Smooth muscle cell (in vitro differentiated cells): Measurements from ENCODE around the gene SORD. TPM values are rescaled to one million over a fixed set of nuclear protein-coding genes. Genes with fewer than 3 reads are reported as not detected.
"Not testable (repeated sequence)": the region's sequence is repeated elsewhere in the genome, so short reads cannot be mapped to it uniquely, and the experiment has no call there.

Experiments
- DNase-seq: peaks from one replicate; lab custom pipeline; 2025; ENCODE audit not compliant: unreplicated experiment; lab: John Stamatoyannopoulos, UW
- H2AFZ ChIP-seq: fragments of 200-600 bp; sonication (generic); 2 replicates; pipeline ENCODE4 v1.6.0; 2016; ENCODE audit warnings: antibody characterized with exemption, low read depth, mild to moderate bottlenecking
- H3F3A ChIP-seq: fragments of 200-600 bp; sonication (generic); 2 replicates; pipeline ENCODE4 v1.6.0; 2017; ENCODE audit warnings: antibody characterized with exemption, low read depth
- H3K27ac ChIP-seq: fragments of 200-600 bp; sonication (generic); 2 replicates; pipeline ENCODE4 v1.5.1; 2016; ENCODE audit warnings: low read depth, mild to moderate bottlenecking
- H3K27me3 ChIP-seq: fragments of 200-600 bp; sonication (generic); 2 replicates; pipeline ENCODE4 v1.6.1; 2016; ENCODE audit warnings: low read depth, mild to moderate bottlenecking
- H3K36me3 ChIP-seq: fragments of 200-600 bp; sonication (generic); 2 replicates; pipeline ENCODE4 v1.5.1; 2016; ENCODE audit warnings: low read depth
- H3K4me1 ChIP-seq: fragments of 200-600 bp; sonication (generic); 2 replicates; pipeline ENCODE4 v1.5.1; 2016; ENCODE audit warnings: low read depth
- H3K4me2 ChIP-seq: fragments of 200-600 bp; sonication (generic); 2 replicates; pipeline ENCODE4 v1.6.0; 2016; ENCODE audit warnings: mild to moderate bottlenecking
- H3K4me3 ChIP-seq: fragments of 200-600 bp; sonication (generic); 2 replicates; pipeline ENCODE4 v1.5.1; 2016; ENCODE audit warnings: mild to moderate bottlenecking
- H3K79me2 ChIP-seq: fragments of 200-600 bp; sonication (generic); 2 replicates; pipeline ENCODE4 v1.6.0; 2016; ENCODE audit warnings: low read depth, mild to moderate bottlenecking
- H3K9ac ChIP-seq: fragments of 200-600 bp; sonication (generic); 2 replicates; pipeline ENCODE4 v1.6.0; 2016; ENCODE audit warnings: low read depth
- H3K9me3 ChIP-seq: fragments of 200-600 bp; sonication (generic); replicated peaks from 2 replicates; pipeline ENCODE4 v1.5.1; 2016; ENCODE audit warnings: low read depth
- H4K20me1 ChIP-seq: fragments of 200-600 bp; sonication (generic); 2 replicates; pipeline ENCODE4 v1.6.0; 2016; ENCODE audit warnings: low read depth
- CTCF ChIP-seq: fragments of 200-600 bp; sonication (generic); IDR thresholded peaks from 2 replicates; pipeline ENCODE4 v1.5.1; 2017; ENCODE audit warnings: borderline replicate concordance, mild to moderate bottlenecking, antibody characterized with exemption; ENCODE audit not compliant: insufficient read depth, poor library complexity, severe bottlenecking
- WGBS: methylation state at CpG from one replicate; pipeline ENCODE4 v1.1.7; 2016; ENCODE audit warnings: low lambda C conversion rate; 5-methylcytosine and 5-hydroxymethylcytosine counted together
- polyA plus RNA-seq: library from polyadenylated mRNA; unstranded; fragments of >200 nt; fragmentation: Nextera tagmentation; extraction: Ambion mirVana; gene quantifications from 2 replicates; pipeline ENCODE4 v1.2.1, GENCODE V29; 2016
- total RNA-seq: library from RNA; depleted of rRNA; stranded (reverse); fragments of >200 nt; gene quantifications from 2 replicates; pipeline ENCODE4 v1.2.3, GENCODE V29; 2014

Gene SORD
- total and polyA plus RNA-seq, 2 experiments from 2014 or later = 22.1 to 26.8 TPM

DNA sequence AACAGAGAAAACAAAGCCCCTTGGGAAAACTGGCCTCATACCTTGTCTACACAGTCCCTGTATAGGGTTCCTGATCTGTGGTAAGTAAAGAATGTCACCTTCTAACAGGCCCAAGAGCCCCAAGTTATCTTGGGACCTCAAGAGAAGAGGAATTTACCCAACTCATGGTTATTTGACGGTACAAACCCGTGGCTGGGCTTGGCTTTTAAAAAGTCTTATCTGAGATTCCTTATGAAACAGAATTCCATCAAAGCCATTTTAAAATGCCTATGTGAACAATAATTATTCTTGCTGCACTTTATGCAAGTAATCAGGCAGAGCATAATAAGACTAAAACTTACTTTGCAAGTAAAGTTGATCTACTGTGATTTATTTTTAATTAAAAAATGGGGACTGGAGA, 13.9 kb upstream of the SORD start:
- no peaks in the 10 kb centered on the region for H3F3A ChIP-seq
- DNase-seq = no peak
- H4K20me1 ChIP-seq = no peaks in the 10 kb centered on the region
- no peak for TF ChIP-seq CTCF
- H3K9ac ChIP-seq = no peak overlapping the region
- no peaks in the 10 kb centered on the region for H3K4me1 ChIP-seq
- no peak overlapping the region for H2AFZ ChIP-seq
- H3K36me3 ChIP-seq = no peaks in the 10 kb centered on the region
- no peaks in the 10 kb centered on the region for H3K9me3 ChIP-seq
- 81% methylated on average over 2 of the region's 2 CpGs for WGBS
- no peaks in the 10 kb centered on the region for H3K27me3 ChIP-seq
- no peak overlapping the region for H3K4me2 ChIP-seq
- H3K4me3 ChIP-seq = no peak overlapping the region
- H3K79me2 ChIP-seq = no peaks in the 10 kb centered on the region
- no peak overlapping the region for H3K27ac ChIP-seq

GRCh38 chr15:45015114-45015513, 7.9 kb upstream of the SORD start:
- H3K27me3 ChIP-seq, H3K4me3 ChIP-seq, H3K4me1 ChIP-seq, H3K36me3 ChIP-seq, H3K9ac ChIP-seq, H3F3A ChIP-seq, H3K9me3 ChIP-seq, H2AFZ ChIP-seq, H3K4me2 ChIP-seq, H4K20me1 ChIP-seq, H3K27ac ChIP-seq, H3K79me2 ChIP-seq, DNase-seq: not testable (repeated sequence)
- WGBS = 85% methylated on average over 1 of the region's 1 CpG

GRCh38 chr15:45020222-45020900, 2.6 kb upstream of the SORD start:
- not testable (repeated sequence) for DNase-seq, H3K9ac ChIP-seq, H4K20me1 ChIP-seq, H3K9me3 ChIP-seq, H3K36me3 ChIP-seq, H3K4me3 ChIP-seq, H3F3A ChIP-seq, H3K79me2 ChIP-seq, H3K4me2 ChIP-seq, H3K27ac ChIP-seq, H3K27me3 ChIP-seq, H2AFZ ChIP-seq, H3K4me1 ChIP-seq
- WGBS = 91% methylated on average over 9 of the region's 9 CpGs

DNA sequence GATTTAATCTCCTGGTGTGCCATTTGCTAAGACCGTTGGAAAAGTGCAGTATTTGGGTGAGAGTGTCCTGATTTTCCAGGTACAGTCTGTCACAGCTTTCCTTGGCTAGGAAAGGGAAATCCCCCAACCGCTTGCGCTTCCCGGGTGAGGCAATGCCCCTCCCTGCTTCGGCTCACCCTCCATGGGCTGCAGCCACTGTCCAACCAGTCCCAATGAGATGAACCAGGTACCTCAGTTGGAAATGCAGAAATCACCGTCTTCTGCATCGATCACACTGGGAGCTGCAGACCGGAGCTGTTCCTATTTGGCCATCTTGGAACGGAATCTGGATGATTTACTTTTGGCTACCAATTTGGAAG, 2.1 kb upstream of the SORD start:
- not testable (repeated sequence) for H2AFZ ChIP-seq, H3K4me2 ChIP-seq, H3K27me3 ChIP-seq, H3K9me3 ChIP-seq, H4K20me1 ChIP-seq, H3K79me2 ChIP-seq, H3K36me3 ChIP-seq, H3K27ac ChIP-seq, DNase-seq, H3F3A ChIP-seq, H3K4me1 ChIP-seq, H3K4me3 ChIP-seq, H3K9ac ChIP-seq
- WGBS = 92% methylated on average over 9 of the region's 9 CpGs

- H3K36me3 ChIP-seq = no peaks in the 10 kb centered on the region
- no peak for DNase-seq
- no peak overlapping the region for H3K4me2 ChIP-seq
- no peaks in the 10 kb centered on the region for H4K20me1 ChIP-seq
- no peak overlapping the region for H3K27ac ChIP-seq
- H3F3A ChIP-seq = no peaks in the 10 kb centered on the region
- no peaks in the 10 kb centered on the region for H3K79me2 ChIP-seq
- no peak overlapping the region for H3K9ac ChIP-seq
- H3K4me1 ChIP-seq = no peaks in the 10 kb centered on the region
- TF ChIP-seq CTCF = no peak
- no peak overlapping the region for H2AFZ ChIP-seq
- H3K4me3 ChIP-seq = no peak overlapping the region
- no peaks in the 10 kb centered on the region for H3K9me3 ChIP-seq
- H3K27me3 ChIP-seq = peaks cover 6% of the 10 kb centered on the region
- 80% methylated on average over 6 of the region's 6 CpGs for WGBS
These were observed 1.6 kb upstream of the SORD start for GRCh38 chr15:45021348-45021747.
